NCI-H774 (cell line): ENCODE results near the gene IREB2.

ENCODE experiments used
- DNase-seq: peaks from one replicate; lab custom pipeline; 2025; lab: John Stamatoyannopoulos, UW

Gene IREB2

GRCh38 chr15:78437107-78437761 lies 782 bp upstream of the IREB2 start:
- no peak for DNase-seq

- no peak for DNase-seq
These were observed 736 bp downstream of the IREB2 start for GRCh38 chr15:78438619-78439285.

GRCh38 chr15:78440375-78441373 lies 2.7 kb downstream of the IREB2 start:
- DNase-seq = no peak

GRCh38 chr15:78444255-78444654 lies 6.2 kb downstream of the IREB2 start:
- DNase-seq = no peak

- DNase-seq = no peak
These were observed 7.9 kb downstream of the IREB2 start for GRCh38 chr15:78445875-78446274.

GRCh38 chr15:78446551-78446950 lies 8.5 kb downstream of the IREB2 start:
- DNase-seq = no peak

GRCh38 chr15:78448441-78449219 lies 10.6 kb downstream of the IREB2 start:
- no peak for DNase-seq

GRCh38 chr15:78449220-78449999 lies 11.4 kb downstream of the IREB2 start:
- DNase-seq = no peak

GRCh38 chr15:78450285-78450858 lies 12.4 kb downstream of the IREB2 start:
- no peak for DNase-seq

- no peak for DNase-seq
These were observed 14.5 kb downstream of the IREB2 start for GRCh38 chr15:78452485-78452884.

- no peak for DNase-seq
These were observed 15.4 kb downstream of the IREB2 start for GRCh38 chr15:78453447-78453846.

- DNase-seq = no peak
These were observed 17.0 kb downstream of the IREB2 start for GRCh38 chr15:78454992-78455391.

- DNase-seq = peak; percentile 22
These were observed 17.7 kb downstream of the IREB2 start for GRCh38 chr15:78455749-78456148.

- DNase-seq = no peak
These were observed 18.4 kb downstream of the IREB2 start for GRCh38 chr15:78456426-78456825.

GRCh38 chr15:78457101-78457500 lies 19.1 kb downstream of the IREB2 start:
- no peak for DNase-seq

GRCh38 chr15:78460737-78461136 lies 22.7 kb downstream of the IREB2 start:
- no peak for DNase-seq

GRCh38 chr15:78461171-78461888 lies 23.3 kb downstream of the IREB2 start:
- DNase-seq = no peak

GRCh38 chr15:78469031-78469430 lies 31.0 kb downstream of the IREB2 start:
- DNase-seq = no peak

- no peak for DNase-seq
These were observed 39.3 kb downstream of the IREB2 start for GRCh38 chr15:78477295-78477694.

GRCh38 chr15:78479650-78480049 lies 41.6 kb downstream of the IREB2 start:
- no peak for DNase-seq
